Measurements from ENCODE around the gene PLEKHH2.

- TF ChIP-seq REST (IDR thresholded peaks at IDR 0.05; ENCODE audit: insufficient replicate concordance, low read depth) (no peak), CTCF (IDR thresholded peaks at IDR 0.05; ENCODE audit: insufficient read depth, low read length) (no peak), POLR2AphosphoS5 (IDR thresholded peaks at IDR 0.05; ENCODE audit: low read depth) (no peak)
These were observed 12.1 kb downstream of the PLEKHH2 start for GRCh38 chr2:43648994-43649701.

Data from HL-60 (cell line).